Adrenal gland (tissue), 5 donors: ENCODE results near the gene CABCOCO1.

ENCODE experiments used
- CTCF ChIP-seq, 6 experiments: fragments of 450-650 bp in 4 of 6; fragments of 200-600 bp in 2 of 6; sonication (generic) in 1 of 6; IDR thresholded peaks; 1 replicate in 5 of 6; 2 replicates in 1 of 6; pipeline versions ENCODE4 v1.5.1 to v1.8.0; 2016 to 2021; ENCODE audit warnings: antibody characterized with exemption in 6 of 6, mild to moderate bottlenecking in 2 of 6, moderate library complexity in 1 of 6
- POLR2A ChIP-seq, 2 donors: fragments of 450-650 bp; IDR thresholded peaks; one replicate each; pipeline ENCODE4 v1.6.1; 2017; ENCODE audit warnings: antibody characterized with exemption in 2 of 2, mild to moderate bottlenecking in 2 of 2, moderate library complexity in 1 of 2
- donor health status: DM: no; HTN: no; CAD: no.

GRCh38 chr10:61747307-61747706 lies 84.6 kb downstream of the CABCOCO1 start:
- no peak for TF ChIP-seq CTCF (IDR thresholded peaks at IDR 0.05)
- TF ChIP-seq POLR2A (IDR thresholded peaks at IDR 0.05), result no peak
